ENCODE data around the gene DNAAF3.
"Not testable (repeated sequence)": the region's sequence is repeated elsewhere in the genome, so short reads cannot be mapped to it uniquely, and the experiment has no call there.

The DNAAF3 gene

GRCh38 chr19:55175117-55175867 is 8.9 kb upstream of the DNAAF3 start:
- no peak for DNase-seq

GRCh38 chr19:55174425-55175116 is 8.2 kb upstream of the DNAAF3 start:
- no peak for DNase-seq

- peak; percentile 43 for DNase-seq
These were observed 7.4 kb upstream of the DNAAF3 start for GRCh38 chr19:55173714-55174409.

GRCh38 chr19:55173186-55173713 is 6.8 kb upstream of the DNAAF3 start:
- DNase-seq = no peak

- no peak for DNase-seq
These were observed 6.3 kb upstream of the DNAAF3 start for GRCh38 chr19:55172741-55173140.

- DNase-seq = not testable (repeated sequence)
These were observed 5.9 kb upstream of the DNAAF3 start for GRCh38 chr19:55172318-55172717.

- DNase-seq = no peak
These were observed 5.0 kb upstream of the DNAAF3 start for GRCh38 chr19:55171440-55171839.

GRCh38 chr19:55169136-55169535 is 2.7 kb upstream of the DNAAF3 start:
- no peak for DNase-seq

GRCh38 chr19:55165952-55166529 is 372 bp downstream of the DNAAF3 start:
- DNase-seq = peak; percentile 80

GRCh38 chr19:55161571-55162322 is 4.7 kb downstream of the DNAAF3 start:
- no peak for DNase-seq

- no peak for DNase-seq
These were observed 5.4 kb downstream of the DNAAF3 start for GRCh38 chr19:55160986-55161365.

GRCh38 chr19:55160128-55160985 is 6.1 kb downstream of the DNAAF3 start:
- peak; percentile 92 for DNase-seq

GRCh38 chr19:55158848-55159749 is 7.3 kb downstream of the DNAAF3 start:
- DNase-seq = no peak

GRCh38 chr19:55158423-55158822 is 8.0 kb downstream of the DNAAF3 start:
- no peak for DNase-seq

- no peak for DNase-seq
These were observed 9.1 kb downstream of the DNAAF3 start, which contains the start of gene TNNI3 for GRCh38 chr19:55157064-55157908. TSS of gene TNNI3 (minus strand) at chr19:55157732. CDS start at chr19:55157589, 143 bp downstream.

GRCh38 chr19:55156202-55157063 is 10.0 kb downstream of the DNAAF3 start:
- DNase-seq = no peak

- not testable (repeated sequence) for DNase-seq
These were observed 10.6 kb downstream of the DNAAF3 start for GRCh38 chr19:55155784-55156183.

- DNase-seq = no peak
These were observed 12.7 kb downstream of the DNAAF3 start for GRCh38 chr19:55153652-55154264.

All from NCI-H2171 (cell line).